ENCODE data around the gene MRPL49. TPM values are rescaled to one million over a fixed set of nuclear protein-coding genes. Genes with fewer than 3 reads are reported as not detected.

Gene MRPL49
- total RNA-seq, 1 experiment from 2014 or later = 55.9 TPM

GRCh38 chr11:65166893-65167292, 44.8 kb downstream of the MRPL49 start:
- no peak for ATAC-seq
- H3K4me1 Mint-ChIP-seq = peaks cover 14% of the 10 kb centered on the region
- TF ChIP-seq SMAD3 (CRISPR knock-in tag; IDR thresholded peaks at IDR 0.05; ENCODE audit: borderline replicate concordance) = no peak
- TF ChIP-seq AR (CRISPR knock-in tag; IDR thresholded peaks at IDR 0.05) = no peak
- no peak for TF ChIP-seq GABPB1 (CRISPR knock-in tag; IDR thresholded peaks at IDR 0.05)
- TF ChIP-seq NFATC4 (CRISPR knock-in tag; IDR thresholded peaks at IDR 0.05) = no peak
- no peak for TF ChIP-seq FOXP1 (CRISPR knock-in tag; IDR thresholded peaks at IDR 0.05; ENCODE audit: borderline replicate concordance)
- TF ChIP-seq, protein P1, sequence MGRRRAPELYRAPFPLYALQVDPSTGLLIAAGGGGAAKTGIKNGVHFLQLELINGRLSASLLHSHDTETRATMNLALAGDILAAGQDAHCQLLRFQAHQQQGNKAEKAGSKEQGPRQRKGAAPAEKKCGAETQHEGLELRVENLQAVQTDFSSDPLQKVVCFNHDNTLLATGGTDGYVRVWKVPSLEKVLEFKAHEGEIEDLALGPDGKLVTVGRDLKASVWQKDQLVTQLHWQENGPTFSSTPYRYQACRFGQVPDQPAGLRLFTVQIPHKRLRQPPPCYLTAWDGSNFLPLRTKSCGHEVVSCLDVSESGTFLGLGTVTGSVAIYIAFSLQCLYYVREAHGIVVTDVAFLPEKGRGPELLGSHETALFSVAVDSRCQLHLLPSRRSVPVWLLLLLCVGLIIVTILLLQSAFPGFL (CRISPR knock-in tag; IDR thresholded peaks at IDR 0.05; ENCODE audit: borderline replicate concordance) = no peak
- TF ChIP-seq, protein P2, sequence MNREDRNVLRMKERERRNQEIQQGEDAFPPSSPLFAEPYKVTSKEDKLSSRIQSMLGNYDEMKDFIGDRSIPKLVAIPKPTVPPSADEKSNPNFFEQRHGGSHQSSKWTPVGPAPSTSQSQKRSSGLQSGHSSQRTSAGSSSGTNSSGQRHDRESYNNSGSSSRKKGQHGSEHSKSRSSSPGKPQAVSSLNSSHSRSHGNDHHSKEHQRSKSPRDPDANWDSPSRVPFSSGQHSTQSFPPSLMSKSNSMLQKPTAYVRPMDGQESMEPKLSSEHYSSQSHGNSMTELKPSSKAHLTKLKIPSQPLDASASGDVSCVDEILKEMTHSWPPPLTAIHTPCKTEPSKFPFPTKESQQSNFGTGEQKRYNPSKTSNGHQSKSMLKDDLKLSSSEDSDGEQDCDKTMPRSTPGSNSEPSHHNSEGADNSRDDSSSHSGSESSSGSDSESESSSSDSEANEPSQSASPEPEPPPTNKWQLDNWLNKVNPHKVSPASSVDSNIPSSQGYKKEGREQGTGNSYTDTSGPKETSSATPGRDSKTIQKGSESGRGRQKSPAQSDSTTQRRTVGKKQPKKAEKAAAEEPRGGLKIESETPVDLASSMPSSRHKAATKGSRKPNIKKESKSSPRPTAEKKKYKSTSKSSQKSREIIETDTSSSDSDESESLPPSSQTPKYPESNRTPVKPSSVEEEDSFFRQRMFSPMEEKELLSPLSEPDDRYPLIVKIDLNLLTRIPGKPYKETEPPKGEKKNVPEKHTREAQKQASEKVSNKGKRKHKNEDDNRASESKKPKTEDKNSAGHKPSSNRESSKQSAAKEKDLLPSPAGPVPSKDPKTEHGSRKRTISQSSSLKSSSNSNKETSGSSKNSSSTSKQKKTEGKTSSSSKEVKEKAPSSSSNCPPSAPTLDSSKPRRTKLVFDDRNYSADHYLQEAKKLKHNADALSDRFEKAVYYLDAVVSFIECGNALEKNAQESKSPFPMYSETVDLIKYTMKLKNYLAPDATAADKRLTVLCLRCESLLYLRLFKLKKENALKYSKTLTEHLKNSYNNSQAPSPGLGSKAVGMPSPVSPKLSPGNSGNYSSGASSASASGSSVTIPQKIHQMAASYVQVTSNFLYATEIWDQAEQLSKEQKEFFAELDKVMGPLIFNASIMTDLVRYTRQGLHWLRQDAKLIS (CRISPR knock-in tag; IDR thresholded peaks at IDR 0.05; ENCODE audit: borderline replicate concordance) = no peak
- TF ChIP-seq SMAD4 (CRISPR knock-in tag; IDR thresholded peaks at IDR 0.05) = no peak
- TF ChIP-seq CREB1 (CRISPR knock-in tag; IDR thresholded peaks at IDR 0.05) = no peak
- TF ChIP-seq TEAD1 (CRISPR knock-in tag; IDR thresholded peaks at IDR 0.05) = no peak
- TF ChIP-seq ZBTB21 (CRISPR knock-in tag; IDR thresholded peaks at IDR 0.05; ENCODE audit: borderline replicate concordance) = no peak
- TF ChIP-seq USF1 (CRISPR knock-in tag; IDR thresholded peaks at IDR 0.05) = no peak
- no peak for TF ChIP-seq ESRRA (CRISPR knock-in tag; IDR thresholded peaks at IDR 0.05; ENCODE audit: borderline replicate concordance)
- no peak for TF ChIP-seq PRRX2 (CRISPR knock-in tag; IDR thresholded peaks at IDR 0.05)
- TF ChIP-seq, protein P3, sequence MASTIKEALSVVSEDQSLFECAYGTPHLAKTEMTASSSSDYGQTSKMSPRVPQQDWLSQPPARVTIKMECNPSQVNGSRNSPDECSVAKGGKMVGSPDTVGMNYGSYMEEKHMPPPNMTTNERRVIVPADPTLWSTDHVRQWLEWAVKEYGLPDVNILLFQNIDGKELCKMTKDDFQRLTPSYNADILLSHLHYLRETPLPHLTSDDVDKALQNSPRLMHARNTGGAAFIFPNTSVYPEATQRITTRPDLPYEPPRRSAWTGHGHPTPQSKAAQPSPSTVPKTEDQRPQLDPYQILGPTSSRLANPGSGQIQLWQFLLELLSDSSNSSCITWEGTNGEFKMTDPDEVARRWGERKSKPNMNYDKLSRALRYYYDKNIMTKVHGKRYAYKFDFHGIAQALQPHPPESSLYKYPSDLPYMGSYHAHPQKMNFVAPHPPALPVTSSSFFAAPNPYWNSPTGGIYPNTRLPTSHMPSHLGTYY (CRISPR knock-in tag; IDR thresholded peaks at IDR 0.05) = no peak
- TF ChIP-seq, protein P4, sequence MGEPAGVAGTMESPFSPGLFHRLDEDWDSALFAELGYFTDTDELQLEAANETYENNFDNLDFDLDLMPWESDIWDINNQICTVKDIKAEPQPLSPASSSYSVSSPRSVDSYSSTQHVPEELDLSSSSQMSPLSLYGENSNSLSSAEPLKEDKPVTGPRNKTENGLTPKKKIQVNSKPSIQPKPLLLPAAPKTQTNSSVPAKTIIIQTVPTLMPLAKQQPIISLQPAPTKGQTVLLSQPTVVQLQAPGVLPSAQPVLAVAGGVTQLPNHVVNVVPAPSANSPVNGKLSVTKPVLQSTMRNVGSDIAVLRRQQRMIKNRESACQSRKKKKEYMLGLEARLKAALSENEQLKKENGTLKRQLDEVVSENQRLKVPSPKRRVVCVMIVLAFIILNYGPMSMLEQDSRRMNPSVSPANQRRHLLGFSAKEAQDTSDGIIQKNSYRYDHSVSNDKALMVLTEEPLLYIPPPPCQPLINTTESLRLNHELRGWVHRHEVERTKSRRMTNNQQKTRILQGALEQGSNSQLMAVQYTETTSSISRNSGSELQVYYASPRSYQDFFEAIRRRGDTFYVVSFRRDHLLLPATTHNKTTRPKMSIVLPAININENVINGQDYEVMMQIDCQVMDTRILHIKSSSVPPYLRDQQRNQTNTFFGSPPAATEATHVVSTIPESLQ (CRISPR knock-in tag; IDR thresholded peaks at IDR 0.05) = no peak
- TF ChIP-seq, protein P5, sequence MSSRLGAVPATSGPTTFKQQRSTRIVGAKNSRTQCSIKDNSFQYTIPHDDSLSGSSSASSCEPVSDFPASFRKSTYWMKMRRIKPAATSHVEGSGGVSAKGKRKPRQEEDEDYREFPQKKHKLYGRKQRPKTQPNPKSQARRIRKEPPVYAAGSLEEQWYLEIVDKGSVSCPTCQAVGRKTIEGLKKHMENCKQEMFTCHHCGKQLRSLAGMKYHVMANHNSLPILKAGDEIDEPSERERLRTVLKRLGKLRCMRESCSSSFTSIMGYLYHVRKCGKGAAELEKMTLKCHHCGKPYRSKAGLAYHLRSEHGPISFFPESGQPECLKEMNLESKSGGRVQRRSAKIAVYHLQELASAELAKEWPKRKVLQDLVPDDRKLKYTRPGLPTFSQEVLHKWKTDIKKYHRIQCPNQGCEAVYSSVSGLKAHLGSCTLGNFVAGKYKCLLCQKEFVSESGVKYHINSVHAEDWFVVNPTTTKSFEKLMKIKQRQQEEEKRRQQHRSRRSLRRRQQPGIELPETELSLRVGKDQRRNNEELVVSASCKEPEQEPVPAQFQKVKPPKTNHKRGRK (CRISPR knock-in tag; IDR thresholded peaks at IDR 0.05; ENCODE audit: borderline replicate concordance) = no peak

More at GRCh38 chr11:65166893-65167292, 44.8 kb downstream of the MRPL49 start:
- no peaks in the 10 kb centered on the region for H3K27me3 Mint-ChIP-seq (ENCODE audit: low read depth)
- no peak overlapping the region for H3K27ac Mint-ChIP-seq
- H3K9me3 Mint-ChIP-seq = no peaks in the 10 kb centered on the region
- no peak for DNase-seq (ENCODE audit: low spot score)
- ChIA-PET POLR2A (interaction anchor here (0.7 kb wide), 1 partner anchor 14 kb away, joined by 3 read pairs; no protein-coding TSS in a partner anchor), CTCF (no interaction called here)
- H3K36me3 Mint-ChIP-seq = no peaks in the 10 kb centered on the region
- no peak overlapping the region for H3K4me3 Mint-ChIP-seq

Measured in WTC11 (cell line).